ENCODE measurements around the gene PPP1R7.

Gene PPP1R7

DNA sequence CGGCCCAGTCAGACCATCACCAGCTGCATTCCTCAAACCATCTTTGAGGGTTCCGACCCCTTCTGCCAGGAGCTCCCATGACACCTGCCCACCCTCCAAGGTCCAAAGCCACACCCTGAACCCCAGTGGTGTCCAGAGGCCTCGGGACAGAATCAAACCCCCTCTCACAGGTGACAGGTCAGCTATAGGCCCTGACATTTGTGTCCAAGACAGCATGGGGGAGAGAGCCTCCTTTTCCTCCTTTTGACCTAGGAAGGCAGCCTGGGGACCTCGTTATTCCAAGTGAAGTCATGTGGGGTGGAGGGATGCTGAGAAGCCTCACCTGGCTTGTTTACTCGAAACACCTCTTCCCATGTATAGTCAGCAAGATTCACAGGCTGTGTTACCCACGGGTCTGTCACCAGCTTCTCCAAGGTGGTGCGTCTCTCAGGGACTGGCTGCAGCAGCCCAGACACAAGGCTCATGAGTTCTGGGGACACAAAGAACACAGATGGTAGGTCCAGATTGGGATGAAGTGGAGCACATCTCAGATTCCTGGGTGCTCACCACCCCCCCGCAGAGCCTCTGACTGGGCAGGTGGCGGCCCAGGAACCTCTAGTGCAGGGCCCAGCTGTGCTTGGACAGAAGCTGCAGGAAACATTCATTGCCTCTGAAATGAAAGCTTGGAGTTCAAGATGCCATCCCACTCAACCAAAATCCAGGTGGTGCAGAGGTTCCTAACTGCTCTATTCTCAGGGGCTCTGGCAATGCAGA lies 43.1 kb upstream of the PPP1R7 start:
- in situ Hi-C loops (cut with HindIII; ENCODE audit: low pct_ligation_motif_present, low sequenced_read_pairs): no loop called here
- H3K27me3 ChIP-seq (replicated peaks): no peaks in the 10 kb centered on the region
- H3K4me3 ChIP-seq (ENCODE audit: low read depth, low read length): no peak overlapping the region
- no peak overlapping the region for H3K27ac ChIP-seq
- H3K36me3 ChIP-seq (replicated peaks): no peaks in the 10 kb centered on the region
- TF ChIP-seq, protein P1, sequence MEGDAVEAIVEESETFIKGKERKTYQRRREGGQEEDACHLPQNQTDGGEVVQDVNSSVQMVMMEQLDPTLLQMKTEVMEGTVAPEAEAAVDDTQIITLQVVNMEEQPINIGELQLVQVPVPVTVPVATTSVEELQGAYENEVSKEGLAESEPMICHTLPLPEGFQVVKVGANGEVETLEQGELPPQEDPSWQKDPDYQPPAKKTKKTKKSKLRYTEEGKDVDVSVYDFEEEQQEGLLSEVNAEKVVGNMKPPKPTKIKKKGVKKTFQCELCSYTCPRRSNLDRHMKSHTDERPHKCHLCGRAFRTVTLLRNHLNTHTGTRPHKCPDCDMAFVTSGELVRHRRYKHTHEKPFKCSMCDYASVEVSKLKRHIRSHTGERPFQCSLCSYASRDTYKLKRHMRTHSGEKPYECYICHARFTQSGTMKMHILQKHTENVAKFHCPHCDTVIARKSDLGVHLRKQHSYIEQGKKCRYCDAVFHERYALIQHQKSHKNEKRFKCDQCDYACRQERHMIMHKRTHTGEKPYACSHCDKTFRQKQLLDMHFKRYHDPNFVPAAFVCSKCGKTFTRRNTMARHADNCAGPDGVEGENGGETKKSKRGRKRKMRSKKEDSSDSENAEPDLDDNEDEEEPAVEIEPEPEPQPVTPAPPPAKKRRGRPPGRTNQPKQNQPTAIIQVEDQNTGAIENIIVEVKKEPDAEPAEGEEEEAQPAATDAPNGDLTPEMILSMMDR (IDR thresholded peaks at IDR 0.05; ENCODE audit: low read depth, low read length, missing control alignments): no peak
- no peak for DNase-seq

DNA sequence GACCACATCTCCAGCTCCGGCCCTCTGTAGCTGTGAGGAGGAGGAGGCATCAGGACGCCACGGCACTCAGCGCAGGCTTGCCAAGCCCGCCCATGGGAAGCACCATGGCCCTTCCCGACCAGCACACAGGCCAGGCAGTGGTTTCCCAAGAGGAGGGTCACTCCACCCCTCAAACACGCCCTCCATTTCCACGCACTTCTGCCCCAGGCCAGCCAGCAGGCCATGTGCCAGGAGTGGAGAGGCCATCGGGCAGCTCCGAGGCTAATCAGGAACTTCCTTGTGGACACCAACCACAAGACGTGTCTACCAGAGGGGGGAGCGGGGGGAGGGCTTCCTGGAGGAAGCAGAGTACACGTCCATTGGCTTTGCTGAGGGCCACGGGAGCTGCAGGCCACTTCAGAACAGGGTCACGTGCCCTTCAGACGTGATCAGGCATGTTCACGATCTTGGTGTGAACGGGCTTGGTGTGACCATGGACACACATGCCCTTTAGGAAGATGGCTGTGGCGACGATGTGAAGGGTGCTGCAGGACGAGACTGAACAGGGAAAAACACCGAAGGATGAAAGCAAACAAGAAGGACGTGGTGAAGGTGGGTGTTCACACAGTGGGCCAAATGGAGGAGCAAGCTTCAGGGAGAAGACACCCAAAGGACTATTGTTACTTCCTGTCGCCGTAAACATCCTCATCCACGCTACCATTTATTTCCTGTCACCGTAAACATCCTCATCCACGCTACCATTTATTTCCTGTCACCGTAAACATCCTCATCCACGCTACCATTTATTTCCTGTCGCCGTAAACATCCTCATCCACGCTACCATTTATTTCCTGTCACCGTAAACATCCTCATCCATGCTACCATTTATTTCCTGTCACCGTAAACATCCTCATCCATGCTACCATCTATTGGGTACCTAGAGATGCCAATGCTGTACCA lies 41.7 kb upstream of the PPP1R7 start:
- DNase-seq: no peak

DNA sequence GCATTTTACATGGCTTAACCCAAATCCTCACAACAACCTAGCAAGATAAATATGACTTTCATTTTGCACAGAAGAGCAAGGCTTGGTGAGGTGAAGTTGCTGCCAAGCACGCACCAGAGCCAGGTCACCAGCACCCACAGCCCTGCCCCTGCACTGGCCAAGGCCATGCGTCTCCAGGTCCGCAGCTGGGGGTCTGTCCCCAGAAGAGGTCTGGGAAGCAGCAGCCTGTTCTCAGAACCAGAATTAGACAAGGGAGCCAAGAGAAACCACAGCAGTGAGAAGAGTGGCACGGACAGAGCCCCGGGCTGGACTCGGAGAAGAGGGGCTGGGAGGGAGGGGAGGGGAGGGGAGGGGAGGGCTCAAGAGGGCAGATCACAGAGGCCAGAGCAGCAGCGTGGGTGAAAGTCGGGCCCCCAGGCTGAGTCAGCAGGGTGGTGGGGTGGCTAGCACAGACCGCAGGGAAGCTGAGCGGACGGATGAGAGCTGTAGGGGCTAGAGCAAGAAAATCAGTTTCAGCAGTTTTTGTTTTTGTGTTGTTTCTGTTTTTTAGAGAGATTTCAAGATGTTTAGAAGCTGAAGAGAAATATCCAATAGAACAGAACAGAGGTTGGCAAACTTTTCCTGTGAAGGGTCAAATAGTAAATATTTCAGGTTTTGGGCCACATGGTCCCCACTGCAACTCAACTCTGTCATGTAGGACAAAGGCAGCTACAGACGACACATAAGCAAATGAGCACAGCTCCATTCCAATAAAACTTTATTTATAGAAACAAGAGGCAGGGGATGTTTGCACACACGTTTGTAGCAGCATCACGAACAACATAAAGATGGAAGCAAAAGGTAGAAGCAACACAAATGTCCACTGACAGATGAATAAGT lies 40.8 kb upstream of the PPP1R7 start:
- TF ChIP-seq, protein P1 (IDR thresholded peaks at IDR 0.05; ENCODE audit: low read depth, low read length, missing control alignments): no peak
- Histone ChIP-seq H3K36me3 (replicated peaks) (no peaks in the 10 kb centered on the region), H3K27me3 (replicated peaks) (no peaks in the 10 kb centered on the region), H3K4me3 (ENCODE audit: low read depth, low read length) (no peak overlapping the region), H3K27ac (no peak overlapping the region)
- no peak for DNase-seq
- in situ Hi-C loops (cut with HindIII; ENCODE audit: low pct_ligation_motif_present, low sequenced_read_pairs): no loop called here

More for the DNA sequence above, 41.7 kb upstream of the PPP1R7 start:
- H3K27ac ChIP-seq: no peak overlapping the region
- H3K4me3 ChIP-seq (ENCODE audit: low read depth, low read length): no peak overlapping the region
- no peaks in the 10 kb centered on the region for H3K36me3 ChIP-seq (replicated peaks)
- H3K27me3 ChIP-seq (replicated peaks): no peaks in the 10 kb centered on the region
- in situ Hi-C loops (cut with HindIII; ENCODE audit: low pct_ligation_motif_present, low sequenced_read_pairs): no loop called here
- TF ChIP-seq, protein P1 (IDR thresholded peaks at IDR 0.05; ENCODE audit: low read depth, low read length, missing control alignments): no peak

DNA sequence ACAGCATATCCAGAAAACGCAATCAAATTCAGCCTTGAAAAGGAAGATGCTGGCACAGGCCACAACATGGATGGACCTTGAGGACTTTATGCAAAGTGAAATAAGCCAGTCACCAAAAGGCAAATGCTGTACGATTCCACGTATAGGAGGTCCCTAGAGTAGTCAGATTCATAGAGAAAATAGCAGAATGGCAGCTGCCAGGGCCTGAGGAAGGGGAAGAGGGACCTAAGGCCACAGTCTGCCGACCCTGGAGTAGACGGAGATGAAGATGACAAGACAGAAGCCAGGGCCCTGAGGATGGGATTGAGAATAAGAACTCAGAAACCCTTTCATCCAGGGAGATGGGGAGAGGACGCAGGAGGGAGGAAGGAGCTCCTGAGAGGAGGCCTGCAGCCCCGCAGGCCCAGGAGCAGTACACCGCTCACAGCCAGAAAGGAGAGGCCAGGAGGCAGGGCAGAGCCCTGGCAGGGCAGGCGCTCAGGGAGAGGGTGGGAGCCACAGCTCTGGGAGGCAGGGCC lies 40.1 kb upstream of the PPP1R7 start:
- Histone ChIP-seq H3K27ac (no peak overlapping the region), H3K27me3 (replicated peaks) (no peaks in the 10 kb centered on the region), H3K4me3 (ENCODE audit: low read depth, low read length) (no peak overlapping the region), H3K36me3 (replicated peaks) (no peaks in the 10 kb centered on the region)
- in situ Hi-C loops (cut with HindIII; ENCODE audit: low pct_ligation_motif_present, low sequenced_read_pairs): no loop called here
- TF ChIP-seq, protein P1 (IDR thresholded peaks at IDR 0.05; ENCODE audit: low read depth, low read length, missing control alignments): no peak
- no peak for DNase-seq

DNA sequence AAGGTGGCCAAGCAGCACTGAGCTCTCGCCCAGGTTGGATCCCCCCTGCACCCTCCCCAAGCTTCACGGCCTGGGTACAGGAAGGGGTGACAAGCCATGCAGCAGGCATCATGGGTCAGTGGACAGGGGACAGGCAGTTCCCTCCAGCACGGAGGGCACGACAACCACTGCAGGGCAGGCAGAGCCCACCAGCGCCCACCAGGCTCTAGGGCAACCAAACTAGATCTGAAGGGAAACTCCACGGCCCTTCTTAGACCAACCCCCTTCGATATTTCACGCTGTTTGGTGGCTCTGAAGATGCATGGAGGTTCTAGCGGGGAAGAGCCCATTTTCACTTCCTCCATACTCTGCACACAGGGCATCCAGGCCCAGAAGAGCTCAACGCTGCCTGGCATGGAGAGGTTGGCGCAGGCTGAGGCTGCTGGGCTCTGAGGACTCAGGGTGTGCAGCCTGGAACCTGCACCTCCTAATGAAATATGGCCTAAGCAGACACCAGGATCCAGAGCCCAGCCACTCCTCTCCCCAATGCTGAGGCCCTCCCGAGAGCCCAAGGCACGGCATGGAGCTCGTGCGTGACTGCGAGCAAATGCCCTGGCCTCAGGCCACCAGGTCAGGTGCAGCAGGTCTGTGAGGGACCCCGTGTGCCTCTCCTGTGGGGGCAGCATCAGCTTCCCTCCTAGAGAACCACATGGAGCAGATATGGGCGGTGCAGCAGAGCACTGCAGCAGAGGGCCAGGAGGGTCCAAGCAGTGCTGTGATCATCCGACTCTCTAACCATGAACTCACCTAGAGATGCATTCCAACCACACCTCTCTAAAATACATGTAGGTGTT lies 39.4 kb upstream of the PPP1R7 start:
- H3K27ac ChIP-seq: no peak overlapping the region
- in situ Hi-C loops (cut with HindIII; ENCODE audit: low pct_ligation_motif_present, low sequenced_read_pairs): no loop called here
- TF ChIP-seq, protein P1 (IDR thresholded peaks at IDR 0.05; ENCODE audit: low read depth, low read length, missing control alignments): no peak
- H3K4me3 ChIP-seq (ENCODE audit: low read depth, low read length): no peak overlapping the region
- DNase-seq: no peak
- H3K36me3 ChIP-seq (replicated peaks): no peaks in the 10 kb centered on the region
- H3K27me3 ChIP-seq (replicated peaks): no peaks in the 10 kb centered on the region

Data from brain microvascular endothelial cell (primary cell).